Trophoblast cell (in vitro differentiated cells and primary cell): ENCODE measurements around the gene EML4.
A peak's percentile ranks its signal among the peaks of the same experiment; 100 is the strongest.

Source experiments
- DNase-seq, 2 donors: peaks; one replicate each; pipeline ENCODE4 v3.0.0-alpha.2; 2016
- H2AFZ ChIP-seq: 2 replicates; pipeline ENCODE4 v1.6.1; 2013; ENCODE audit warnings: low read length, moderate library complexity, mild to moderate bottlenecking; ENCODE audit not compliant: insufficient read depth, poor library complexity
- H2AK5ac ChIP-seq: 2 replicates; pipeline ENCODE4 v1.6.1; 2013; ENCODE audit warnings: mild to moderate bottlenecking, low read length
- H2BK120ac ChIP-seq: 2 replicates; pipeline ENCODE4 v1.6.1; 2013; ENCODE audit warnings: low read length, mild to moderate bottlenecking, moderate library complexity; ENCODE audit not compliant: insufficient read depth, poor library complexity
- H2BK12ac ChIP-seq: 2 replicates; pipeline ENCODE4 v1.6.1; 2013; ENCODE audit warnings: mild to moderate bottlenecking, low read length, moderate library complexity
- H2BK5ac ChIP-seq: 2 replicates; pipeline ENCODE4 v1.6.1; 2013; ENCODE audit warnings: low read length, low read depth, moderate library complexity, mild to moderate bottlenecking; ENCODE audit not compliant: poor library complexity
- H3K14ac ChIP-seq: 2 replicates; pipeline ENCODE4 v1.6.1; 2013; ENCODE audit warnings: mild to moderate bottlenecking, low read length
- H3K18ac ChIP-seq: 2 replicates; pipeline ENCODE4 v1.6.1; 2013; ENCODE audit warnings: mild to moderate bottlenecking, low read length
- H3K23ac ChIP-seq: 2 replicates; pipeline ENCODE4 v1.6.1; 2013; ENCODE audit warnings: low read length
- H3K27ac ChIP-seq: 2 replicates; pipeline ENCODE4 v1.5.1; 2013; ENCODE audit warnings: low read depth, mild to moderate bottlenecking, inconsistent platforms, low read length, moderate library complexity
- H3K27me3 ChIP-seq: 2 replicates; pipeline ENCODE4 v1.6.1; 2013; ENCODE audit warnings: inconsistent platforms, mild to moderate bottlenecking, low read length, moderate library complexity; ENCODE audit not compliant: insufficient read depth
- H3K36me3 ChIP-seq, 2 experiments: 1 replicate in 1 of 2; 2 replicates in 1 of 2; pipeline ENCODE4 v1.6.1; 2013; ENCODE audit warnings: low read length in 2 of 2, mild to moderate bottlenecking in 2 of 2, moderate library complexity in 1 of 2; ENCODE audit not compliant: insufficient read depth in 2 of 2, control insufficient read depth in 1 of 2
- H3K4ac ChIP-seq: 2 replicates; pipeline ENCODE4 v1.6.1; 2013; ENCODE audit warnings: low read depth, mild to moderate bottlenecking, low read length, moderate library complexity
- H3K4me1 ChIP-seq, 2 experiments: 1 replicate in 1 of 2; 2 replicates in 1 of 2; pipeline ENCODE4 v1.6.1; 2013; ENCODE audit warnings: low read length in 2 of 2, mild to moderate bottlenecking in 2 of 2, moderate library complexity in 1 of 2; ENCODE audit not compliant: insufficient read depth in 2 of 2, control insufficient read depth in 1 of 2
- H3K4me2 ChIP-seq: 2 replicates; pipeline ENCODE4 v1.6.1; 2013; ENCODE audit warnings: inconsistent platforms, mild to moderate bottlenecking, low read length, moderate library complexity
- H3K4me3 ChIP-seq: 2 replicates; pipeline ENCODE4 v1.5.1; 2013; ENCODE audit warnings: mild to moderate bottlenecking, low read depth, low read length, inconsistent platforms
- H3K79me1 ChIP-seq: one replicate; pipeline ENCODE4 v1.6.1; 2013; ENCODE audit warnings: low read length
- H3K79me2 ChIP-seq: 2 replicates; pipeline ENCODE4 v1.6.1; 2013; ENCODE audit warnings: low read length, mild to moderate bottlenecking; ENCODE audit not compliant: control insufficient read depth, insufficient read depth, poor library complexity
- H3K9ac ChIP-seq: 2 replicates; pipeline ENCODE4 v1.6.1; 2013; ENCODE audit warnings: mild to moderate bottlenecking, low read length
- H3K9me3 ChIP-seq: 2 replicates; pipeline ENCODE4 v1.6.1; 2013; ENCODE audit warnings: low read depth, mild to moderate bottlenecking, control low read depth, inconsistent platforms, low read length; ENCODE audit not compliant: insufficient read depth
- H4K12ac ChIP-seq: 2 replicates; pipeline ENCODE4 v1.6.1; 2013; ENCODE audit warnings: low read depth, mild to moderate bottlenecking, low read length, moderate library complexity
- H4K8ac ChIP-seq: 2 replicates; pipeline ENCODE4 v1.6.1; 2013; ENCODE audit warnings: low read depth, mild to moderate bottlenecking, low read length, moderate library complexity
- H4K91ac ChIP-seq: one replicate; pipeline ENCODE4 v1.6.1; 2013; ENCODE audit warnings: low read depth, mild to moderate bottlenecking, low read length, moderate library complexity
- WGBS: extraction: QIAGEN DNeasy Blood & Tissue Kit; methylation state at CpG from one replicate; pipeline ENCODE4 v1.1.7; 2013; ENCODE audit warnings: missing lambda C conversion rate; ENCODE audit not compliant: insufficient read length, insufficient coverage; ENCODE audit errors: extremely low coverage; 5-methylcytosine and 5-hydroxymethylcytosine counted together

Gene EML4

GRCh38 chr2:42180300-42180699, 11.1 kb downstream of the EML4 start:
- no peak overlapping the region for H2AK5ac ChIP-seq
- H3K4ac ChIP-seq: peak overlapping the region; percentile 40
- no peak overlapping the region for H3K18ac ChIP-seq
- peaks cover 0 to 3% of the 10 kb centered on the region in 2 experiments for H3K36me3 ChIP-seq
- no peaks in the 10 kb centered on the region for H3K9me3 ChIP-seq
- H3K79me1 ChIP-seq: no peaks in the 10 kb centered on the region
- H3K14ac ChIP-seq: no peak overlapping the region
- peak overlapping the region; percentile 80 for H3K23ac ChIP-seq
- no peak overlapping the region for H3K4me2 ChIP-seq
- no peak for DNase-seq
- no peak overlapping the region for H4K12ac ChIP-seq
- H3K4me3 ChIP-seq: no peak overlapping the region
- no peak overlapping the region for H4K91ac ChIP-seq
- no peak overlapping the region for H3K9ac ChIP-seq
- no peak overlapping the region for H3K27ac ChIP-seq
- H3K27me3 ChIP-seq: no peaks in the 10 kb centered on the region
- H2AFZ ChIP-seq: no peak overlapping the region
- peaks cover 0 to 2% of the 10 kb centered on the region in 2 experiments for H3K4me1 ChIP-seq
- no peak overlapping the region for H2BK120ac ChIP-seq
- no peak overlapping the region for H4K8ac ChIP-seq
- H2BK5ac ChIP-seq: no peak overlapping the region
- H2BK12ac ChIP-seq: no peak overlapping the region
- peaks cover 2% of the 10 kb centered on the region for H3K79me2 ChIP-seq

- H4K91ac ChIP-seq: no peak overlapping the region
- no peaks in the 10 kb centered on the region for H3K27me3 ChIP-seq
- no peak overlapping the region for H4K12ac ChIP-seq
- no peak overlapping the region for H3K18ac ChIP-seq
- no peak overlapping the region for H2AK5ac ChIP-seq
- no peak overlapping the region for H2BK120ac ChIP-seq
- peaks cover 0 to 3% of the 10 kb centered on the region in 2 experiments for H3K36me3 ChIP-seq
- peaks cover 0 to 2% of the 10 kb centered on the region in 2 experiments for H3K4me1 ChIP-seq
- H2BK12ac ChIP-seq: no peak overlapping the region
- no peak overlapping the region for H3K27ac ChIP-seq
- H3K9me3 ChIP-seq: no peaks in the 10 kb centered on the region
- H3K14ac ChIP-seq: no peak overlapping the region
- no peak overlapping the region for H3K9ac ChIP-seq
- H3K4me2 ChIP-seq: no peak overlapping the region
- WGBS: no CpG with 5 or more reads among the region's 2 CpGs
- no peak overlapping the region for H3K4me3 ChIP-seq
- no peak for DNase-seq
- no peaks in the 10 kb centered on the region for H3K79me2 ChIP-seq
- no peaks in the 10 kb centered on the region for H3K79me1 ChIP-seq
- H3K4ac ChIP-seq: peak overlapping the region; percentile 40
- no peak overlapping the region for H2AFZ ChIP-seq
- H2BK5ac ChIP-seq: no peak overlapping the region
- no peak overlapping the region for H3K23ac ChIP-seq
- H4K8ac ChIP-seq: no peak overlapping the region
Observed at GRCh38 chr2:42182654-42183308, 13.6 kb downstream of the EML4 start.

GRCh38 chr2:42183775-42184174, 14.6 kb downstream of the EML4 start:
- H2AK5ac ChIP-seq: no peak overlapping the region
- no peak overlapping the region for H2BK120ac ChIP-seq
- H3K14ac ChIP-seq: no peak overlapping the region
- no peak overlapping the region for H3K9ac ChIP-seq
- no peaks in the 10 kb centered on the region for H3K79me1 ChIP-seq
- no peaks in the 10 kb centered on the region for H3K27me3 ChIP-seq
- H4K91ac ChIP-seq: no peak overlapping the region
- H3K4me1 ChIP-seq: peaks cover 0 to 2% of the 10 kb centered on the region in 2 experiments
- no peak overlapping the region for H3K4me3 ChIP-seq
- H2BK5ac ChIP-seq: no peak overlapping the region
- H3K23ac ChIP-seq: no peak overlapping the region
- no CpG with 5 or more reads among the region's 1 CpG for WGBS
- no peak overlapping the region for H3K4me2 ChIP-seq
- no peaks in the 10 kb centered on the region for H3K79me2 ChIP-seq
- no peak overlapping the region for H2AFZ ChIP-seq
- H3K36me3 ChIP-seq: peaks cover 0 to 3% of the 10 kb centered on the region in 2 experiments
- no peak overlapping the region for H2BK12ac ChIP-seq
- H3K9me3 ChIP-seq: no peaks in the 10 kb centered on the region
- no peak overlapping the region for H4K12ac ChIP-seq
- H3K4ac ChIP-seq: no peak overlapping the region
- H3K27ac ChIP-seq: no peak overlapping the region
- no peak overlapping the region for H3K18ac ChIP-seq
- DNase-seq: no peak
- H4K8ac ChIP-seq: no peak overlapping the region

- H2BK5ac ChIP-seq: no peak overlapping the region
- H2BK12ac ChIP-seq: no peak overlapping the region
- peaks cover 0 to 3% of the 10 kb centered on the region in 2 experiments for H3K36me3 ChIP-seq
- H2BK120ac ChIP-seq: no peak overlapping the region
- H3K23ac ChIP-seq: no peak overlapping the region
- no peaks in the 10 kb centered on the region for H3K27me3 ChIP-seq
- H3K4me2 ChIP-seq: no peak overlapping the region
- no peak overlapping the region for H3K4ac ChIP-seq
- 100% methylated on average over 1 of the region's 3 CpGs for WGBS
- H3K27ac ChIP-seq: no peak overlapping the region
- H3K79me1 ChIP-seq: no peaks in the 10 kb centered on the region
- no peak overlapping the region for H3K18ac ChIP-seq
- no peak overlapping the region for H4K91ac ChIP-seq
- H3K4me1 ChIP-seq: peaks cover 0 to 2% of the 10 kb centered on the region in 2 experiments
- no peak overlapping the region for H3K4me3 ChIP-seq
- DNase-seq: no peak
- H2AFZ ChIP-seq: no peak overlapping the region
- no peak overlapping the region for H4K12ac ChIP-seq
- H3K9me3 ChIP-seq: no peaks in the 10 kb centered on the region
- no peaks in the 10 kb centered on the region for H3K79me2 ChIP-seq
- no peak overlapping the region for H3K14ac ChIP-seq
- no peak overlapping the region for H4K8ac ChIP-seq
- H2AK5ac ChIP-seq: no peak overlapping the region
- H3K9ac ChIP-seq: no peak overlapping the region
Observed at GRCh38 chr2:42184346-42184745, 15.2 kb downstream of the EML4 start.
